Suprapubic skin (tissue), 4 donors: Measurements from ENCODE around the gene AQP3. TPM values are rescaled to one million over a fixed set of nuclear protein-coding genes. Genes with fewer than 3 reads are reported as not detected.
"Not testable (repeated sequence)": the region's sequence is repeated elsewhere in the genome, so short reads cannot be mapped to it uniquely, and the experiment has no call there.

Experiments
- DNase-seq, 2 donors: peaks; one replicate each; pipeline ENCODE4 v3.0.0-alpha.2; 2019; ENCODE audit warnings: low spot score in 2 of 2
- H3K27ac ChIP-seq: fragments of 200-600 bp; sonication (generic); one replicate; pipeline ENCODE4 v1.5.1; 2019
- H3K27me3 ChIP-seq: fragments of 200-600 bp; sonication (generic); one replicate; pipeline ENCODE4 v1.5.1; 2019
- H3K36me3 ChIP-seq: fragments of 200-600 bp; sonication (generic); one replicate; pipeline ENCODE4 v1.5.1; 2019
- H3K4me1 ChIP-seq: fragments of 200-600 bp; sonication (generic); one replicate; pipeline ENCODE4 v1.5.1; 2019
- H3K4me3 ChIP-seq: fragments of 200-600 bp; sonication (generic); one replicate; pipeline ENCODE4 v1.5.1; 2019; ENCODE audit warnings: mild to moderate bottlenecking
- H3K9me3 ChIP-seq: fragments of 200-600 bp; sonication (generic); one replicate; pipeline ENCODE4 v1.5.1; 2019
- CTCF ChIP-seq, 2 donors: fragments of 200-600 bp in 1 of 2; fragments of 450-650 bp in 1 of 2; sonication (generic) in 1 of 2; IDR thresholded peaks; one replicate each; pipeline ENCODE4 v1.5.1; 2016 to 2019; ENCODE audit warnings: antibody characterized with exemption in 2 of 2, mild to moderate bottlenecking in 1 of 2, moderate library complexity in 1 of 2
- EP300 ChIP-seq: sonication (generic); formaldehyde crosslinking; IDR thresholded peaks from one replicate; pipeline ENCODE4 v1.6.1; 2017; ENCODE audit warnings: antibody characterized with exemption
- POLR2A ChIP-seq, 2 donors: fragments of 450-650 bp; IDR thresholded peaks; one replicate each; pipeline ENCODE4 v1.6.1; 2017; ENCODE audit warnings: antibody characterized with exemption in 2 of 2, mild to moderate bottlenecking in 2 of 2, moderate library complexity in 2 of 2
- POLR2AphosphoS5 ChIP-seq, 3 donors: sonication (generic); formaldehyde crosslinking; IDR thresholded peaks; one replicate each; pipeline ENCODE4 v1.6.1; 2017; ENCODE audit warnings: antibody characterized with exemption in 3 of 3
- WGBS: methylation state at CpG from one replicate; pipeline ENCODE4 v1.1.5; 2018; 5-methylcytosine and 5-hydroxymethylcytosine counted together
- total RNA-seq, 4 donors: library from RNA; depleted of rRNA; stranded (reverse); fragments of >200 nt; gene quantifications; one replicate each; pipeline ENCODE4 v1.1.0, GENCODE V29; 2016

Gene AQP3
- total RNA-seq, result 1,000 to 10,000 TPM; 1,277 to 1,951 (median 1,548) TPM

GRCh38 chr9:33446946-33447798 lies at the start of gene AQP3:
TSS of gene AQP3 (minus strand) at chr9:33447593. CDS start at chr9:33447530, 63 bp downstream.
- Histone ChIP-seq H3K27ac (peak within 1 kb of the TSS; percentile 81), H3K27me3 (no peaks in the 10 kb centered on the region), H3K36me3 (peaks cover 1% of the 10 kb centered on the region), H3K4me3 (peak within 1 kb of the TSS; percentile 59), H3K4me1 (peaks cover 62% of the 10 kb centered on the region), H3K9me3 (no peaks in the 10 kb centered on the region)
- 2% methylated on average over 23 of the region's 50 CpGs for WGBS
- peak in 1 of 2 donors; percentile 53 for TF ChIP-seq POLR2A (IDR thresholded peaks at IDR 0.05)
- no peak for TF ChIP-seq EP300
- TF ChIP-seq CTCF (IDR thresholded peaks at IDR 0.05), result no peak
- TF ChIP-seq POLR2AphosphoS5 (IDR thresholded peaks at IDR 0.05), result no peak
- DNase-seq, result peak; percentile 85 to 89

- H3K27ac ChIP-seq, H3K36me3 ChIP-seq, H3K4me3 ChIP-seq, H3K27me3 ChIP-seq, H3K4me1 ChIP-seq, DNase-seq, H3K9me3 ChIP-seq: not testable (repeated sequence)
- 55% methylated on average over 2 of the region's 2 CpGs for WGBS
Observed at GRCh38 chr9:33493819-33494218, 46.4 kb upstream of the AQP3 start.

- Histone ChIP-seq H3K27ac (no peak overlapping the region), H3K36me3 (no peaks in the 10 kb centered on the region), H3K9me3 (no peaks in the 10 kb centered on the region), H3K4me3 (no peak overlapping the region), H3K4me1 (no peaks in the 10 kb centered on the region), H3K27me3 (no peaks in the 10 kb centered on the region)
- TF ChIP-seq CTCF (IDR thresholded peaks at IDR 0.05), result no peak
- no peak for TF ChIP-seq EP300
- no peak for TF ChIP-seq POLR2A (IDR thresholded peaks at IDR 0.05)
- no peak for TF ChIP-seq POLR2AphosphoS5 (IDR thresholded peaks at IDR 0.05)
- WGBS, result 74% methylated on average over 2 of the region's 2 CpGs
- DNase-seq, result no peak
Observed at GRCh38 chr9:33489066-33489465, 41.7 kb upstream of the AQP3 start.

- not testable (repeated sequence) for H3K27ac ChIP-seq, H3K27me3 ChIP-seq, DNase-seq, H3K9me3 ChIP-seq, H3K36me3 ChIP-seq, H3K4me1 ChIP-seq, H3K4me3 ChIP-seq
Observed at GRCh38 chr9:33485312-33485711, 37.9 kb upstream of the AQP3 start.

- H3K4me3 ChIP-seq, result no peak overlapping the region
- no peak for TF ChIP-seq EP300
- TF ChIP-seq CTCF (IDR thresholded peaks at IDR 0.05), result no peak
- TF ChIP-seq POLR2A (IDR thresholded peaks at IDR 0.05), result no peak
- no peak for TF ChIP-seq POLR2AphosphoS5 (IDR thresholded peaks at IDR 0.05)
- no peak for DNase-seq
- H3K36me3 ChIP-seq, result no peaks in the 10 kb centered on the region
- WGBS, result 96% methylated on average over 6 of the region's 6 CpGs
- no peaks in the 10 kb centered on the region for H3K4me1 ChIP-seq
- H3K27me3 ChIP-seq, result no peaks in the 10 kb centered on the region
- no peaks in the 10 kb centered on the region for H3K9me3 ChIP-seq
- no peak overlapping the region for H3K27ac ChIP-seq
Observed at GRCh38 chr9:33480976-33481375, 33.6 kb upstream of the AQP3 start.

- 50% methylated on average over 2 of the region's 2 CpGs for WGBS
Observed at GRCh38 chr9:33480106-33480505, 32.7 kb upstream of the AQP3 start.

More at GRCh38 chr9:33480106-33480505, 32.7 kb upstream of the AQP3 start:
- no peak for DNase-seq
- no peak for TF ChIP-seq POLR2AphosphoS5 (IDR thresholded peaks at IDR 0.05)
- TF ChIP-seq EP300, result no peak
- H3K9me3 ChIP-seq, result no peaks in the 10 kb centered on the region
- H3K36me3 ChIP-seq, result no peaks in the 10 kb centered on the region
- no peaks in the 10 kb centered on the region for H3K4me1 ChIP-seq
- no peak overlapping the region for H3K4me3 ChIP-seq
- H3K27ac ChIP-seq, result no peak overlapping the region
- H3K27me3 ChIP-seq, result no peaks in the 10 kb centered on the region
